Measurements from ENCODE around the gene SGK1. TPM values are rescaled to one million over a fixed set of nuclear protein-coding genes. Genes with fewer than 3 reads are reported as not detected.

SGK1 gene
- total RNA-seq, 1 donor from 2014 or later: 15.8 TPM

GRCh38 chr6:134147034-134147533, 170.8 kb downstream of the SGK1 start:
- no peak overlapping the region for H3K27ac ChIP-seq
- no peaks in the 10 kb centered on the region for H3K79me2 ChIP-seq (ENCODE audit: low read depth)
- no peak for DNase-seq (ENCODE audit: low spot score)
- H3K4me1 ChIP-seq: peaks cover 18% of the 10 kb centered on the region
- H3K4me2 ChIP-seq: peak overlapping the region; percentile 54
- Mint-ChIP-seq H3K9me3 (peaks cover 2% of the 10 kb centered on the region), H3K4me3 (no peak overlapping the region), H3K4me1 (peaks cover 36% of the 10 kb centered on the region), H3K36me3 (no peaks in the 10 kb centered on the region), H3K27ac (peak overlapping the region; percentile 72), H3K27me3 (ENCODE audit: insufficient read depth, low read depth) (peaks cover 6% of the 10 kb centered on the region)
- H3K36me3 ChIP-seq: no peaks in the 10 kb centered on the region
- no peak overlapping the region for H2AFZ ChIP-seq (replicated peaks)
- TF ChIP-seq CTCF (IDR thresholded peaks at IDR 0.05) (no peak), EZH2 (IDR thresholded peaks at IDR 0.05) (no peak), EZH2phosphoT487 (IDR thresholded peaks at IDR 0.05) (no peak)
- H4K20me1 ChIP-seq (ENCODE audit: low read depth): peaks cover 3% of the 10 kb centered on the region
- H3K4me3 ChIP-seq: no peak overlapping the region
- H3F3A ChIP-seq (ENCODE audit: low read depth): peaks cover 10% of the 10 kb centered on the region
- no peaks in the 10 kb centered on the region for H3K9me3 ChIP-seq (ENCODE audit: low read depth)
- H3K9ac ChIP-seq: no peak overlapping the region
- H3K27me3 ChIP-seq: peaks cover 4% of the 10 kb centered on the region

- Histone ChIP-seq H3K79me2 (ENCODE audit: low read depth) (no peaks in the 10 kb centered on the region), H3F3A (ENCODE audit: low read depth) (peaks cover 10% of the 10 kb centered on the region), H3K36me3 (no peaks in the 10 kb centered on the region), H2AFZ (replicated peaks) (no peak overlapping the region), H4K20me1 (ENCODE audit: low read depth) (peaks cover 3% of the 10 kb centered on the region), H3K4me2 (peak overlapping the region; percentile 54), H3K27ac (no peak overlapping the region), H3K27me3 (peaks cover 4% of the 10 kb centered on the region), H3K4me3 (no peak overlapping the region), H3K9ac (no peak overlapping the region), H3K9me3 (ENCODE audit: low read depth) (no peaks in the 10 kb centered on the region), H3K4me1 (peaks cover 18% of the 10 kb centered on the region)
- Mint-ChIP-seq H3K27me3 (ENCODE audit: insufficient read depth, low read depth) (peaks cover 6% of the 10 kb centered on the region), H3K4me3 (peak overlapping the region; percentile 43), H3K9me3 (peaks cover 2% of the 10 kb centered on the region), H3K36me3 (no peaks in the 10 kb centered on the region), H3K27ac (peak overlapping the region; percentile 72), H3K4me1 (peaks cover 36% of the 10 kb centered on the region)
- TF ChIP-seq EZH2 (IDR thresholded peaks at IDR 0.05): no peak
- no peak for TF ChIP-seq EZH2phosphoT487 (IDR thresholded peaks at IDR 0.05)
- TF ChIP-seq CTCF (IDR thresholded peaks at IDR 0.05): no peak
- DNase-seq (ENCODE audit: low spot score): peak; percentile 67
These were observed 171.5 kb downstream of the SGK1 start for GRCh38 chr6:134146268-134147033.

GRCh38 chr6:134145786-134146185, 172.1 kb downstream of the SGK1 start:
- Histone ChIP-seq H3K27ac (no peak overlapping the region), H3K27me3 (peaks cover 4% of the 10 kb centered on the region), H3F3A (ENCODE audit: low read depth) (peaks cover 10% of the 10 kb centered on the region), H3K4me1 (peaks cover 18% of the 10 kb centered on the region), H3K9ac (no peak overlapping the region), H3K36me3 (no peaks in the 10 kb centered on the region), H3K4me2 (peak overlapping the region; percentile 54), H3K79me2 (ENCODE audit: low read depth) (no peaks in the 10 kb centered on the region), H3K4me3 (no peak overlapping the region), H2AFZ (replicated peaks) (no peak overlapping the region), H3K9me3 (ENCODE audit: low read depth) (no peaks in the 10 kb centered on the region), H4K20me1 (ENCODE audit: low read depth) (peaks cover 3% of the 10 kb centered on the region)
- H3K27me3 Mint-ChIP-seq (ENCODE audit: insufficient read depth, low read depth): peaks cover 8% of the 10 kb centered on the region
- H3K4me1 Mint-ChIP-seq: peaks cover 36% of the 10 kb centered on the region
- no peaks in the 10 kb centered on the region for H3K36me3 Mint-ChIP-seq
- TF ChIP-seq CTCF (IDR thresholded peaks at IDR 0.05) (no peak), EZH2phosphoT487 (IDR thresholded peaks at IDR 0.05) (no peak), EZH2 (IDR thresholded peaks at IDR 0.05) (no peak)
- DNase-seq (ENCODE audit: low spot score): peak; percentile 21
- H3K27ac Mint-ChIP-seq: no peak overlapping the region
- peaks cover 2% of the 10 kb centered on the region for H3K9me3 Mint-ChIP-seq
- no peak overlapping the region for H3K4me3 Mint-ChIP-seq
